BLaER1 treated with 17β-estradiol and CSF1 and Interleukin-3, amounts not matched to agents 10 nM and 100 nM (cell line): ENCODE measurements around the gene ELMO1.

Experiments used
- H3K27ac ChIP-seq, 11 experiments: shearing (Covaris generic); formaldehyde crosslinking; 2 replicates each; pipeline ENCODE4 v1.8.1; 2022
- H3K27me3 ChIP-seq, 11 experiments: shearing (Covaris generic); formaldehyde crosslinking; 2 replicates each; pipeline ENCODE4 v1.8.1; 2022
- H3K36me3 ChIP-seq, 11 experiments: shearing (Covaris generic); formaldehyde crosslinking; 2 replicates each; pipeline ENCODE4 v1.8.1; 2022
- H3K4me1 ChIP-seq, 10 experiments: shearing (Covaris generic); formaldehyde crosslinking; 2 replicates each; pipeline ENCODE4 v1.8.1; 2022
- H3K4me2 ChIP-seq, 11 experiments: shearing (Covaris generic); formaldehyde crosslinking; 2 replicates each; pipeline ENCODE4 v1.8.1; 2022
- H3K4me3 ChIP-seq, 10 experiments: shearing (Covaris generic); formaldehyde crosslinking; 2 replicates each; pipeline ENCODE4 v1.8.1; 2022
- H3K9ac ChIP-seq, 11 experiments: shearing (Covaris generic); formaldehyde crosslinking; 2 replicates each; pipeline ENCODE4 v1.8.1; 2022
- H3K9me3 ChIP-seq, 11 experiments: shearing (Covaris generic); formaldehyde crosslinking; replicated peaks in 1 of 11; 2 replicates each; pipeline ENCODE4 v1.8.1; 2022
- H4K20me1 ChIP-seq, 11 experiments: shearing (Covaris generic); formaldehyde crosslinking; 2 replicates each; pipeline ENCODE4 v1.8.1; 2022
- Cebpa-rat ChIP-seq, 11 experiments: shearing (Covaris generic); IDR thresholded peaks; 2 replicates each; pipeline ENCODE4 v1.8.1; 2022

Gene ELMO1

DNA sequence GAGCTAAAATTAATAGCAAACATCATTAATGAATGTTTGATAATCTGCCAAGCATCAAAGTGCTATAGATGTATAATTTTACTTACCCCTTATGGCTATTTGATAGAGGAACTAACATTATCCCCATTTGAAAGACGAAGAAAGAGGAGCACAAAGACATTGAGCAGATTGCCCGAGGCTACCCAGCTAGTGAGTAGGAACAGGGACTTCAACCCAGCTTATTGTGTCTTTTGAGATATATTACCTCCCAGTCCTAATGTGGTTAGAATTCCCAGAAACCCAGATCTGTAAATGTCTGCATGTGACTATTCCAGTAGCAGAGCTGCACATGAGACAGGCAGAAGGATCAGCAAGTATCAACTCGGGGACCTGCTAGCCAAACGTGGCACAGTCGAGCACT is 564.3 kb downstream of the ELMO1 start:
- H3K9me3 ChIP-seq = peaks cover 0 to 9% (median 0%) of the 10 kb centered on the region in 11 experiments; a peak in 1 of 22 replicates
- H3K36me3 ChIP-seq = peaks cover 48 to 84% (median 62%) of the 10 kb centered on the region in 11 experiments
- no peak overlapping the region for H3K27ac ChIP-seq
- no peak for TF ChIP-seq Cebpa-rat (IDR thresholded peaks at IDR 0.05)
- H4K20me1 ChIP-seq = no peaks in the 10 kb centered on the region
- peaks cover 0 to 10% (median 0%) of the 10 kb centered on the region in 10 experiments; a peak in 3 of 20 replicates for H3K4me1 ChIP-seq
- no peaks in the 10 kb centered on the region for H3K27me3 ChIP-seq
- H3K9ac ChIP-seq = no peak overlapping the region
- H3K4me3 ChIP-seq = no peak overlapping the region
- H3K4me2 ChIP-seq = no peak overlapping the region

DNA sequence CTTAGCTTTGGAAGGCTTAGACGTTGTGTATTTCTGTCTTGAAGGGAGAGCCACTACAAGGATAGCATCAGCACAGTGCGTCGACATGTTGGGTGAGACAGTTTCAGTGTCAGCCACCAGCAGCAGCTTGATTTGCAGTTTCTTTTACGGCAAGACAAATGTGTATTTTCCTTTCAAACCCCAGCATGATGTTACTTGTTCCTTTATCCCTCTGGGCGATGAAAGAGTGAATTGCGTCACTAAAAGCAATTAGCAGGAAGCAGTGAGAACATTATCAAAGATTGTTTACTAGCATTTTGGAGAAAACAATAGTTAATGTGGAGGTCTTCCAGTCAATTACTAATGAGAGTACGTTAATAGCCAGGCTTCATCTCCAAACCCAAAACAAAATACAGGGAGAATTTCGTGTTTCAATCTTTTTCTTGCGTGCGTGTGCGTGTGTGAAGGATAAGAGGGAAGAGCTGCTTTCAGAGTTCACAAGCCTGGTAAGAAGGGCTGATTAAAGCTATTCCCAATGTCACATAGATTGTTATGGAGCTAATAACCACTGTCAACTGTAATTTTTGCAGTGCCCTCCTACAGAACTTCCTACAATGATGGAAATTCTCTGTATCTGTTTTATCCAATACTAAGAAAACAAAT is 567.3 kb downstream of the ELMO1 start:
- H3K4me3 ChIP-seq = no peak overlapping the region
- no peak overlapping the region for H3K4me2 ChIP-seq
- H3K36me3 ChIP-seq = peaks cover 44 to 96% (median 64%) of the 10 kb centered on the region in 11 experiments
- no peaks in the 10 kb centered on the region for H3K27me3 ChIP-seq
- H3K9ac ChIP-seq = no peak overlapping the region
- TF ChIP-seq Cebpa-rat (IDR thresholded peaks at IDR 0.05) = no peak
- peaks cover 0 to 7% (median 0%) of the 10 kb centered on the region in 10 experiments; a peak in 3 of 20 replicates for H3K4me1 ChIP-seq
- H4K20me1 ChIP-seq = no peaks in the 10 kb centered on the region
- no peak overlapping the region for H3K27ac ChIP-seq
- H3K9me3 ChIP-seq = peaks cover 0 to 9% (median 0%) of the 10 kb centered on the region in 11 experiments; a peak in 1 of 22 replicates

DNA sequence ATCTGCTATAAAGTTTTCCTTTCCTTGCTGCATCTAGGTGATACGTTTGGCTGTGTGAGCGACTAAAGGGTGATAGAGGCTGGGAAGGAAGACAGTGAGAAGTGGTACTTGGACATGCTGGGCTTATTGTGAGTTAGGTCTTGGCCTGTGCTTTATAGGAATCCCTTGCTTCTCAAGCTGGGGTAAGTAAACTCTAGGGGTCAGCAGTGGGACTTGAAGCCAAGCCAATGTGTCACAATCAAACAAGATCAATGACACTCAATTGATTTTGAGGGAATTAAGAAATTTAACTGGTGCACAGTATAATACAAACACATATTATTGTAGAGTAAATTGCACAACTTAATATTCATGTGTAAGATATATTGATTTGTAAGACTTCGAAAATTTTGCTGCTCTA is 568.6 kb downstream of the ELMO1 start:
- H3K9ac ChIP-seq = no peak overlapping the region
- H4K20me1 ChIP-seq = no peaks in the 10 kb centered on the region
- no peaks in the 10 kb centered on the region for H3K4me1 ChIP-seq
- TF ChIP-seq Cebpa-rat (IDR thresholded peaks at IDR 0.05) = no peak
- no peaks in the 10 kb centered on the region for H3K27me3 ChIP-seq
- H3K4me3 ChIP-seq = no peak overlapping the region
- peaks cover 45 to 96% (median 66%) of the 10 kb centered on the region in 11 experiments for H3K36me3 ChIP-seq
- peaks cover 0 to 9% (median 0%) of the 10 kb centered on the region in 11 experiments; a peak in 1 of 22 replicates for H3K9me3 ChIP-seq
- H3K4me2 ChIP-seq = no peak overlapping the region
- H3K27ac ChIP-seq = no peak overlapping the region

DNA sequence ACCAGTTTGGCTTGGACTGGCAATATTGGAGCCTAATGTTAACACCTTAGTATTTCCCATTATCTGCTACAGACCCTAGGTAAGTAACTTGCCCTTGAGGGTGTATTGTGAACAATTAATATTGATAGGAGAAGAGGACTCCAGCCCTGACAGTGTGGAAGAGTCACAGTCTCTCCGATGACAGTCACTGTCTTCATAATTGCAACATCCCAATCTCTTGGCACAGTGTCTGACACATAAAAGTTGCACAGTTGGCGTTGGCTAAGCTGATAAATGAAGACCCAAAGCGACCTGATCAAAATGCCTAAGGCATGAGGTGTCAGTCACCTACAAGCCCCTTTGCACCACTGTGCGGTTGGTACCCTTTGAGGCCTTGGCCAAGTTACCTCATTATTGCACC is 569.6 kb downstream of the ELMO1 start:
- TF ChIP-seq Cebpa-rat (IDR thresholded peaks at IDR 0.05) = no peak
- peaks cover 46 to 94% (median 60%) of the 10 kb centered on the region in 11 experiments for H3K36me3 ChIP-seq

DNA sequence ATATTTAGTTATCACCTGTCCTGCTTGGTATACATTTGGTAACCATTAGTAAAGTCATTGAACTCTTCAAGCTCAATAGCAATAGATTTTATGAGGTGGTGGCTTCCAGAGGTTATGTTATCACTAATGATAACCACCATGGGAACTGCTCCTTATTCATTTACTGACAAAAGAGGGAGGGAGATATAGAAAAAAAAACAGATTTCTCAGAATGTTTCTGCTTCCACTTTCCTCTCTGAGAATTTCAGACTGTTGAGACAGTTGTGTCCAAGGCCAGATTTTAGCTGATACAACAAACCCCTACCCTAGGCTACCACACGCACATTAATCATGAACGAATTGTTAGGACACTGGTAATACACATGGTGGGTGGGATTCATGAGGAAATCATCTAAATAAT is 570.4 kb downstream of the ELMO1 start:
- Histone ChIP-seq H3K27me3 (no peaks in the 10 kb centered on the region), H3K4me3 (no peak overlapping the region), H3K4me2 (no peak overlapping the region), H4K20me1 (no peaks in the 10 kb centered on the region), H3K27ac (no peak overlapping the region), H3K36me3 (peaks cover 47 to 94% (median 61%) of the 10 kb centered on the region in 11 experiments), H3K9me3 (no peaks in the 10 kb centered on the region), H3K4me1 (no peaks in the 10 kb centered on the region), H3K9ac (no peak overlapping the region)
- TF ChIP-seq Cebpa-rat (IDR thresholded peaks at IDR 0.05) = no peak

More for the DNA sequence above, 569.6 kb downstream of the ELMO1 start:
- Histone ChIP-seq H3K4me2 (no peak overlapping the region), H3K27me3 (no peaks in the 10 kb centered on the region), H3K9me3 (peaks cover 0 to 7% (median 0%) of the 10 kb centered on the region in 11 experiments; a peak in 1 of 22 replicates), H3K4me3 (no peak overlapping the region), H3K27ac (no peak overlapping the region), H3K4me1 (no peaks in the 10 kb centered on the region), H3K9ac (no peak overlapping the region), H4K20me1 (no peaks in the 10 kb centered on the region)

DNA sequence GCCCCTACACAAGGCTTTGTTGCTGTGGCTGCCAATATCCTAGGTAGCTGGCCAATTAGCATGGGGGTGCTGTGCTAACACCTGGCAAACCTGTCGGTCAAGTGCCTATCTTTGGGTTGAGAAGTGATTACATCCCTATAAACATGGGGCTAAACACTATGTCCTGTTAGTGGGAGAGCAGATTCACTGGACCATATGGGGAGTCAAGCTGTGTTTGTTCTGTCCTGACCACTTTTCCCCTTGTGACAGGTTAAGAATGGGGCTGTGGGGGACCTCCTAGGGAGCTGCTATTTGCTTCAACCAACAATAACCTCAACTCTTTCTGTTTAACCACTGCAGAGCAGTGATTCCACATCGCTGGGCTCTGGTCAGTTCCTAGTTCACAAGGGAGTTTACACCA is 572.9 kb downstream of the ELMO1 start:
- no peak overlapping the region for H3K4me3 ChIP-seq
- H3K27me3 ChIP-seq = no peaks in the 10 kb centered on the region
- H3K9ac ChIP-seq = no peak overlapping the region
- H4K20me1 ChIP-seq = no peaks in the 10 kb centered on the region
- H3K36me3 ChIP-seq = peaks cover 46 to 96% (median 64%) of the 10 kb centered on the region in 11 experiments
- no peak for TF ChIP-seq Cebpa-rat (IDR thresholded peaks at IDR 0.05)
- H3K4me2 ChIP-seq = no peak overlapping the region
- H3K4me1 ChIP-seq = no peaks in the 10 kb centered on the region
- H3K27ac ChIP-seq = no peak overlapping the region
- no peaks in the 10 kb centered on the region; a peak in 1 of 22 replicates for H3K9me3 ChIP-seq

DNA sequence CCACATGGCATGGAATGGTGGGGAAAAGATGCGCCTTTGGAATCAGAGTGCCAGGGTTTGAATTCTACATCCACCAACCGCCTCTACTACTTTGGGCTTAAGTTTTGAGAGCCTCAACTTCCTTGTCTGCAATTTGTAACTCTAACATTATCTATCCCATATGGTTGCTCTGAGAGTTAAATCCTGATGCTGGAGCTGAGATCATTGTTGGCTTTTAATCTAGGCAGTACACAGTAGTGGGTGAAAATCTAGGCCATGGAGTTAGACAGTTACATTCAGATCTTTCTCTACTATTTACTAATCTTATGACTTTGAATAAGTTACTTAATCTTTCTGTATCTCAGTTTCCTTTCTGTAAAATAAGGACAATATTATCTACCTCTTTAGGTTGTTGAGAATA is 574.6 kb downstream of the ELMO1 start:
- no peaks in the 10 kb centered on the region; a peak in 1 of 22 replicates for H3K9me3 ChIP-seq
- no peak for TF ChIP-seq Cebpa-rat (IDR thresholded peaks at IDR 0.05)
- H4K20me1 ChIP-seq = no peaks in the 10 kb centered on the region
- no peaks in the 10 kb centered on the region for H3K27me3 ChIP-seq
- no peak overlapping the region for H3K27ac ChIP-seq
- no peak overlapping the region for H3K9ac ChIP-seq
- no peak overlapping the region for H3K4me2 ChIP-seq
- no peak overlapping the region for H3K4me3 ChIP-seq
- peaks cover 51 to 97% (median 75%) of the 10 kb centered on the region in 11 experiments for H3K36me3 ChIP-seq
- H3K4me1 ChIP-seq = no peaks in the 10 kb centered on the region

DNA sequence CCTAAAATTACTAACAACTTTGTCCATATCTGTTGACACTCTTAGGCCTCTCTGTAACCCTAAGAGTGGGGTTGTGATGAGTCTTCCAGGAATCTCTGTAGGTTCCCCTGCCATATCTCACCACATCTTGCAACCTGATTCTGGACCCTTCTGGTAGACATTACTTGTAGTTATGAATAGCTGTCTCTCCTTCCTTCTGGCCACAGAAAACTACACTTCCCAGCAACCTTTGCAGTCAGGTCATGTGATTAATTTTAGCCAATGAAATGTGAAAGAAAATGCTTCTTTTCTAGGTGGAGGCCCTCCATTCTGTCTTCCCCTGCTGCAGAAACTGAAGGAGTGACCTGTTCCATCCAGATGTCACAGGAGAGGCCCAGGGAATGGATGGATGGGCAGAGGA is 576.8 kb downstream of the ELMO1 start:
- Histone ChIP-seq H3K4me1 (no peaks in the 10 kb centered on the region), H4K20me1 (no peaks in the 10 kb centered on the region), H3K27ac (no peak overlapping the region), H3K9ac (no peak overlapping the region), H3K36me3 (peaks cover 56 to 97% (median 76%) of the 10 kb centered on the region in 11 experiments), H3K4me2 (no peak overlapping the region), H3K9me3 (no peaks in the 10 kb centered on the region; a peak in 1 of 22 replicates), H3K4me3 (no peak overlapping the region), H3K27me3 (no peaks in the 10 kb centered on the region)
- TF ChIP-seq Cebpa-rat (IDR thresholded peaks at IDR 0.05) = no peak

DNA sequence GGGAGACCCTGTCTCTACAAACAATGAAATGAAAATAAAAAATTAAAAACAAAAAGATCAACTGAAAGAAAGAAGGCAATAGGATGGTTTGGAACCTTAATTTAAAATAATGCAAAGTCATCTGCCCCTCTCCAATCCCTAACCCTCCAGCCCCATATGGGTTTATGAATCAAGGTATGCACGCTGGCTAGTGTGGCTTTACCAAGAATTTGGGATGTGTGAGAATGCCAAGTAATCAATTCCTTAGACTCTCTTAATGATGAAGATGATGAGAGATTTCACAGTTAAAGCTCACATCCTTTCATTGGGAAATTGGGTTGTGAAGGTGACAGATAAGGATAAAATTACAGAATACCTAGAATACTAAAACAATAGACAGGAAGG is 577.3 kb downstream of the ELMO1 start:
- TF ChIP-seq Cebpa-rat (IDR thresholded peaks at IDR 0.05) = no peak
- Histone ChIP-seq H3K9ac (no peak overlapping the region), H3K4me1 (no peaks in the 10 kb centered on the region), H3K27me3 (no peaks in the 10 kb centered on the region), H3K9me3 (no peaks in the 10 kb centered on the region; a peak in 1 of 22 replicates), H4K20me1 (no peaks in the 10 kb centered on the region), H3K27ac (no peak overlapping the region), H3K4me2 (no peak overlapping the region), H3K36me3 (peaks cover 57 to 97% (median 75%) of the 10 kb centered on the region in 11 experiments), H3K4me3 (no peak overlapping the region)
